Upper lobe of left lung (tissue), 4 donors: ENCODE measurements around the gene ANKRD66.

Experiments
- EP300 ChIP-seq, 4 donors: sonication (generic); formaldehyde crosslinking; IDR thresholded peaks; one replicate each; pipeline ENCODE4 v1.5.1; 2017; ENCODE audit warnings: antibody characterized with exemption in 4 of 4, control low read depth in 2 of 4
- TF ChIP-seq, protein P1 (sequence below), 6 experiments: fragments of 450-650 bp in 4 of 6; fragments of 200-600 bp in 2 of 6; sonication (generic) in 2 of 6; IDR thresholded peaks; one replicate each; pipeline ENCODE4 v1.5.1; 2016 to 2019; ENCODE audit warnings: antibody characterized with exemption in 6 of 6

DNA sequence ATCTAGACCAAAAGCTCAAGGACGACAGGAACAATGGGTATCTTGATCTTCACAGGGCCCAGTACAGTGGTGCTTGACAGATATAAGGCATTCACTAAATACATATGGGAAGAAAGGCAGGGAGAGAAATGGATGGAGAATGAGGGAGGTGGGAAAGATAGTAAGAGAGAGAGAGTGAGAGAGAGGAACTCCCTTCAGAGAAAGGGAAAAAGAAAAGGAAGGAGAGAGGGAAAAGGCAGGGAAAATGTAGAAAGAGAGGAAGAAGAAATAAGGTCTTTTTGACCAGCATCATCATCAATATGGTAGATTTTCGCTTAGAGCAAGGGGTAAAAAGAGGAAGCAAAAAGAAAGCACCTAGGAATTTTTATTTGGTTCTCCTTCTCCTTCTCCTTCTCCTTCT, 760 bp upstream of the ANKRD66 start:
- TF ChIP-seq, protein P1, sequence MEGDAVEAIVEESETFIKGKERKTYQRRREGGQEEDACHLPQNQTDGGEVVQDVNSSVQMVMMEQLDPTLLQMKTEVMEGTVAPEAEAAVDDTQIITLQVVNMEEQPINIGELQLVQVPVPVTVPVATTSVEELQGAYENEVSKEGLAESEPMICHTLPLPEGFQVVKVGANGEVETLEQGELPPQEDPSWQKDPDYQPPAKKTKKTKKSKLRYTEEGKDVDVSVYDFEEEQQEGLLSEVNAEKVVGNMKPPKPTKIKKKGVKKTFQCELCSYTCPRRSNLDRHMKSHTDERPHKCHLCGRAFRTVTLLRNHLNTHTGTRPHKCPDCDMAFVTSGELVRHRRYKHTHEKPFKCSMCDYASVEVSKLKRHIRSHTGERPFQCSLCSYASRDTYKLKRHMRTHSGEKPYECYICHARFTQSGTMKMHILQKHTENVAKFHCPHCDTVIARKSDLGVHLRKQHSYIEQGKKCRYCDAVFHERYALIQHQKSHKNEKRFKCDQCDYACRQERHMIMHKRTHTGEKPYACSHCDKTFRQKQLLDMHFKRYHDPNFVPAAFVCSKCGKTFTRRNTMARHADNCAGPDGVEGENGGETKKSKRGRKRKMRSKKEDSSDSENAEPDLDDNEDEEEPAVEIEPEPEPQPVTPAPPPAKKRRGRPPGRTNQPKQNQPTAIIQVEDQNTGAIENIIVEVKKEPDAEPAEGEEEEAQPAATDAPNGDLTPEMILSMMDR (IDR thresholded peaks at IDR 0.05), result no peak
- no peak for TF ChIP-seq EP300 (IDR thresholded peaks at IDR 0.05)
